Astrocyte (in vitro differentiated cells and primary cell): ENCODE results near the gene SLC9A7. TPM values are rescaled to one million over a fixed set of nuclear protein-coding genes. Genes with fewer than 3 reads are reported as not detected.

ENCODE experiments used
- DNase-seq: peaks from one replicate; pipeline ENCODE4 v3.0.0-alpha.2; 2010; ENCODE audit warnings: low read depth
- FAIRE-seq: peaks from 2 replicates; lab custom pipeline; 2011; peaks lifted over from hg19 to GRCh38; lab: Jason Lieb, UNC
- H2AFZ ChIP-seq: 2 replicates; pipeline ENCODE4 v1.6.0; 2012; ENCODE audit warnings: low read depth, low read length, inconsistent platforms
- H3K27ac ChIP-seq: 2 replicates; pipeline ENCODE4 v1.5.1; 2011; ENCODE audit warnings: low read depth, low read length, inconsistent platforms
- H3K27me3 ChIP-seq: 2 replicates; pipeline ENCODE4 v1.6.0; 2011; ENCODE audit warnings: low read length, inconsistent platforms; ENCODE audit not compliant: insufficient read depth
- H3K36me3 ChIP-seq: 2 replicates; pipeline ENCODE4 v1.5.1; 2011; ENCODE audit warnings: low read length, inconsistent platforms; ENCODE audit not compliant: insufficient read depth
- H3K4me1 ChIP-seq: 2 replicates; pipeline ENCODE4 v1.5.1; 2011; ENCODE audit warnings: low read length, inconsistent platforms; ENCODE audit not compliant: insufficient read depth
- H3K4me2 ChIP-seq: 2 replicates; pipeline ENCODE4 v1.6.0; 2012; ENCODE audit warnings: low read length, inconsistent platforms
- H3K4me3 ChIP-seq: 2 replicates; pipeline ENCODE4 v1.5.1; 2011; ENCODE audit warnings: low read depth, mild to moderate bottlenecking, low read length, inconsistent platforms; ENCODE audit not compliant: insufficient read depth
- H3K79me2 ChIP-seq: 2 replicates; pipeline ENCODE4 v1.6.0; 2012; ENCODE audit warnings: mild to moderate bottlenecking, low read length, inconsistent platforms; ENCODE audit not compliant: insufficient read depth
- H3K9ac ChIP-seq: 2 replicates; pipeline ENCODE4 v1.6.0; 2012; ENCODE audit warnings: mild to moderate bottlenecking, low read length, inconsistent platforms
- H3K9me3 ChIP-seq: 2 replicates; pipeline ENCODE4 v1.5.1; 2012; ENCODE audit warnings: low read depth, mild to moderate bottlenecking, low read length, inconsistent platforms; ENCODE audit not compliant: insufficient read depth
- H4K20me1 ChIP-seq: 2 replicates; pipeline ENCODE4 v1.6.0; 2012; ENCODE audit warnings: low read length, inconsistent platforms; ENCODE audit not compliant: insufficient read depth
- H3K27ac Mint-ChIP-seq: one replicate; pipeline ENCODE4 v1.8.0; 2021; ENCODE audit warnings: mild to moderate bottlenecking, mixed read lengths; ENCODE audit not compliant: unreplicated experiment
- H3K27me3 Mint-ChIP-seq: one replicate; pipeline ENCODE4 v1.8.0; 2021; ENCODE audit warnings: low read depth, mixed read lengths; ENCODE audit not compliant: unreplicated experiment
- H3K36me3 Mint-ChIP-seq: one replicate; pipeline ENCODE4 v1.8.0; 2021; ENCODE audit warnings: low read depth, mixed read lengths; ENCODE audit not compliant: unreplicated experiment
- H3K4me1 Mint-ChIP-seq: one replicate; pipeline ENCODE4 v1.8.0; 2021; ENCODE audit warnings: low read depth, mixed read lengths; ENCODE audit not compliant: unreplicated experiment
- H3K4me3 Mint-ChIP-seq: one replicate; pipeline ENCODE4 v1.8.0; 2021; ENCODE audit warnings: mild to moderate bottlenecking, moderate library complexity, mixed read lengths; ENCODE audit not compliant: unreplicated experiment
- H3K9me3 Mint-ChIP-seq: one replicate; pipeline ENCODE4 v1.8.0; 2021; ENCODE audit warnings: mild to moderate bottlenecking, mixed read lengths; ENCODE audit not compliant: unreplicated experiment
- EZH2 ChIP-seq: IDR thresholded peaks from 2 replicates; pipeline ENCODE4 v1.6.1; 2012; ENCODE audit warnings: mild to moderate bottlenecking, low read length, inconsistent platforms; ENCODE audit not compliant: insufficient read depth
- total RNA-seq: library from RNA; stranded (reverse); gene quantifications from 2 replicates; pipeline ENCODE4 v1.2.1, GENCODE V29; 2021
- TF ChIP-seq, protein P1 (sequence below): IDR thresholded peaks from 2 replicates; pipeline ENCODE4 v1.5.1; 2011; ENCODE audit warnings: low read depth, mild to moderate bottlenecking, inconsistent platforms, low read length, moderate library complexity; ENCODE audit not compliant: insufficient read depth

Gene SLC9A7
- total RNA-seq, 1 donor from 2014 or later = 21.0 TPM

DNA sequence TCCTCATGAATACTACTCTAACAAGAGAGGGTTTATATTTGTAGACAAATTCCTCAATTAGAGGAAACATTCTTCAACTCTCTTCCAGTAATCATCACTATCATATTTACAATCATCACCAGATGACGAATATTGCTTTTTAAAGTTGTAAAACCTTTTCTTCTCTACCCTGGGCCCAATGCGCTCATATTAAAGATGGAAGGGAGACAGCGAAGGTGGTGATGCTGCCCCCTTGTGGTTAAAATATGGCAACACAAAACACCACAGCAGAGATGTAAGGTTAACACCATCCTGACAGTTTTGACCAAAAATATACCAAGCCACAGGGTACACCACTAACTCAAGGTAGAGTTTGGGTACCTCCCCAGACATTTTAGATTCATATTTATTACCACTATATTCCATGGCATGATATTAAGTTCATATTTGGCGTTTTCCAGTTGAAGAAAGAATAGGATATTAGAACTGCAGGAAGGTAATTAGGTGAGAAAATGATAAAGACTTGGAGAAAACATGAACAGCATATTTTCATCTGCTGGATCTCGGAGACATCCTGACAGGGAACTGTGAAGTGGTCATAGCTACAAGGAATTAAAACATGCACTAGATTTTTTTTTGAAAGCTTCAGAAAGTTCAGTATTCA lies 72.8 kb downstream of the SLC9A7 start:
- Histone ChIP-seq H3K4me3 (no peak overlapping the region), H3K4me2 (no peak overlapping the region)
- H3K4me3 Mint-ChIP-seq = no peak overlapping the region

DNA sequence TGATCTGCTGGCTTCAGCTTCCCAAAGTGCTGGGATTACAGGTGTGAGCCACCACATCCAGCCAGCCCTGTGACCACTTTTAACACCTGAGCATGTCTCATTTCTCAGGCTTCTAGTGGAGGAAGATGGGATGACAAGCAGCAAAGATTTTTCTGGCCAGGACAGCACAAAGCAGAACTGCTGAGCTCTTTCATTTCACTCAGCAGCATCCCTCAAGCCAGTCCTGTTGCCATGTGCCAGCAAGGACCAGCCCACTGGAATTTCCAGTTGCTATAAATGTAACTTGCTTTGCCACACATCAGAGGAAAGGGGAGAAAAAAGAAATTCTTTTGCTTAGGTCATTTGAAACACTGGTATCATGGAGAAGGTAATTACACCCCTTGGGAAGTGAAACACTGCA lies 75.9 kb downstream of the SLC9A7 start:
- Histone ChIP-seq H3K9ac (no peak overlapping the region), H3K27me3 (no peaks in the 10 kb centered on the region), H3K36me3 (no peaks in the 10 kb centered on the region), H2AFZ (no peak overlapping the region), H3K79me2 (no peaks in the 10 kb centered on the region), H4K20me1 (peaks cover 10% of the 10 kb centered on the region), H3K4me1 (no peaks in the 10 kb centered on the region), H3K4me2 (no peak overlapping the region), H3K27ac (no peak overlapping the region), H3K4me3 (no peak overlapping the region), H3K9me3 (no peaks in the 10 kb centered on the region)
- no peak for TF ChIP-seq EZH2
- TF ChIP-seq, protein P1, sequence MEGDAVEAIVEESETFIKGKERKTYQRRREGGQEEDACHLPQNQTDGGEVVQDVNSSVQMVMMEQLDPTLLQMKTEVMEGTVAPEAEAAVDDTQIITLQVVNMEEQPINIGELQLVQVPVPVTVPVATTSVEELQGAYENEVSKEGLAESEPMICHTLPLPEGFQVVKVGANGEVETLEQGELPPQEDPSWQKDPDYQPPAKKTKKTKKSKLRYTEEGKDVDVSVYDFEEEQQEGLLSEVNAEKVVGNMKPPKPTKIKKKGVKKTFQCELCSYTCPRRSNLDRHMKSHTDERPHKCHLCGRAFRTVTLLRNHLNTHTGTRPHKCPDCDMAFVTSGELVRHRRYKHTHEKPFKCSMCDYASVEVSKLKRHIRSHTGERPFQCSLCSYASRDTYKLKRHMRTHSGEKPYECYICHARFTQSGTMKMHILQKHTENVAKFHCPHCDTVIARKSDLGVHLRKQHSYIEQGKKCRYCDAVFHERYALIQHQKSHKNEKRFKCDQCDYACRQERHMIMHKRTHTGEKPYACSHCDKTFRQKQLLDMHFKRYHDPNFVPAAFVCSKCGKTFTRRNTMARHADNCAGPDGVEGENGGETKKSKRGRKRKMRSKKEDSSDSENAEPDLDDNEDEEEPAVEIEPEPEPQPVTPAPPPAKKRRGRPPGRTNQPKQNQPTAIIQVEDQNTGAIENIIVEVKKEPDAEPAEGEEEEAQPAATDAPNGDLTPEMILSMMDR = no peak
- no peak overlapping the region for H3K4me3 Mint-ChIP-seq
- peaks cover 4% of the 10 kb centered on the region for H3K4me1 Mint-ChIP-seq
- FAIRE-seq (peak; percentile 71), DNase-seq (peak; percentile 20)
- H3K27me3 Mint-ChIP-seq = no peaks in the 10 kb centered on the region
- no peaks in the 10 kb centered on the region for H3K36me3 Mint-ChIP-seq
- H3K9me3 Mint-ChIP-seq = no peaks in the 10 kb centered on the region
- no peak overlapping the region for H3K27ac Mint-ChIP-seq

More for the DNA sequence above, 72.8 kb downstream of the SLC9A7 start:
- no peaks in the 10 kb centered on the region for H3K36me3 ChIP-seq
- no peak overlapping the region for H2AFZ ChIP-seq
- H3K36me3 Mint-ChIP-seq = no peaks in the 10 kb centered on the region
- H3K9me3 ChIP-seq = no peaks in the 10 kb centered on the region
- H3K79me2 ChIP-seq = no peaks in the 10 kb centered on the region
- H3K9me3 Mint-ChIP-seq = no peaks in the 10 kb centered on the region
- no peaks in the 10 kb centered on the region for H3K4me1 ChIP-seq
- no peak overlapping the region for H3K27ac Mint-ChIP-seq
- no peak overlapping the region for H3K27ac ChIP-seq
- H3K9ac ChIP-seq = no peak overlapping the region
- TF ChIP-seq, protein P1 = peak; percentile 54
- no peak for TF ChIP-seq EZH2
- H3K27me3 ChIP-seq = no peaks in the 10 kb centered on the region
- H4K20me1 ChIP-seq = peaks cover 10% of the 10 kb centered on the region
- FAIRE-seq (peak; percentile 97), DNase-seq (no peak)
- H3K27me3 Mint-ChIP-seq = no peaks in the 10 kb centered on the region
- H3K4me1 Mint-ChIP-seq = peaks cover 4% of the 10 kb centered on the region

DNA sequence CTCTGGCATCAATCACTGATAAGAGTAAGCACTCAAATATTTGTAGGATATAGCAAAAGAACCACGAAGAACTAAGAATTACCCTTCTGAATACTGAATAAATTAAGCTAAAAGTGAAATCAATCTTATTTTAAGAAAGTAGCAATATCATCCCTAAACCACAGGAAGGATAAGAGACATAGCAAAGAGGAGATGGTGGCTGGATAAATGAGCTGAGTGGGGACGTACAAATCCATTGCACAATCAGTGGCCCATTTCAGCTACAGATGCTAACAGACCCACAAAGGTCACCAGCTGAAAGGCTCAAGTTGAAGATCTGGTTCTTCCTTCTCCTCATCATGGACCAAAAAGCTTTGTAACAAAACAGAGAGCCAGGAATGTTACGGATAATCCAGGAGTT lies 77.1 kb downstream of the SLC9A7 start:
- Mint-ChIP-seq H3K27me3 (no peaks in the 10 kb centered on the region), H3K4me1 (peaks cover 4% of the 10 kb centered on the region), H3K27ac (no peak overlapping the region), H3K36me3 (no peaks in the 10 kb centered on the region), H3K4me3 (no peak overlapping the region), H3K9me3 (no peaks in the 10 kb centered on the region)
- Histone ChIP-seq H3K79me2 (no peaks in the 10 kb centered on the region), H3K27ac (no peak overlapping the region), H3K4me3 (no peak overlapping the region), H3K4me1 (no peaks in the 10 kb centered on the region), H3K27me3 (no peaks in the 10 kb centered on the region), H3K36me3 (no peaks in the 10 kb centered on the region), H2AFZ (no peak overlapping the region), H4K20me1 (peaks cover 10% of the 10 kb centered on the region), H3K9ac (no peak overlapping the region), H3K9me3 (no peaks in the 10 kb centered on the region), H3K4me2 (no peak overlapping the region)
- TF ChIP-seq, protein P1 = no peak
- TF ChIP-seq EZH2 = no peak
- DNase-seq (peak; percentile 49), FAIRE-seq (peak; percentile 80)
